GM12878 (cell line): ENCODE data around the gene PDE9A.

Experiments used
- DPF2 ChIP-seq: fragments of 450-650 bp; IDR thresholded peaks from 2 replicates; pipeline ENCODE4 v1.6.1; 2017; ENCODE audit warnings: mild to moderate bottlenecking
- EP300 ChIP-seq, 2 experiments: fragments of 150-350 bp in 1 of 2; IDR thresholded peaks; 2 replicates each; pipeline ENCODE4 v1.6.1; 2011 to 2012; ENCODE audit warnings: low read depth in 2 of 2, low read length in 2 of 2, borderline replicate concordance in 1 of 2, improper control_type of control experiment in 1 of 2, inconsistent platforms in 1 of 2; ENCODE audit not compliant: control insufficient read depth in 1 of 2
- EZH2 ChIP-seq: IDR thresholded peaks from 2 replicates; pipeline ENCODE4 v1.6.1; 2012; ENCODE audit warnings: low read depth, mild to moderate bottlenecking, control low read depth, inconsistent platforms, low read length, borderline replicate concordance; ENCODE audit not compliant: control insufficient read depth
- MYB ChIP-seq: fragments of 150-350 bp; IDR thresholded peaks from 2 replicates; pipeline ENCODE4 v1.6.1; 2014; ENCODE audit warnings: mild to moderate bottlenecking, low read depth, low read length, borderline replicate concordance
- MYC ChIP-seq: IDR thresholded peaks from 2 replicates; pipeline ENCODE4 v1.6.1; 2011; ENCODE audit warnings: mild to moderate bottlenecking, low read length, moderate library complexity, inconsistent platforms; ENCODE audit not compliant: insufficient read depth, insufficient replicate concordance, insufficient read length, severe bottlenecking
- POLR2A ChIP-seq: IDR thresholded peaks from 2 replicates; pipeline ENCODE4 v1.6.1; 2011; ENCODE audit warnings: low read depth, mild to moderate bottlenecking, low read length
- RCOR1 ChIP-seq: conservative IDR thresholded peaks from 2 replicates; pipeline ENCODE4 v1.6.1; 2012; ENCODE audit warnings: low read depth, low read length, improper control_type of control experiment
- SRF ChIP-seq, 2 experiments: IDR thresholded peaks; 2 replicates each; pipeline ENCODE4 v1.6.1; 2011; ENCODE audit warnings: low read depth in 2 of 2, low read length in 2 of 2, mild to moderate bottlenecking in 1 of 2, moderate library complexity in 1 of 2
- TF ChIP-seq, protein P1 (sequence below), 3 experiments: IDR thresholded peaks in 2 of 3; conservative IDR thresholded peaks in 1 of 3; 2 replicates each; pipeline ENCODE4 v1.5.1; 2011; ENCODE audit warnings: low read depth in 3 of 3, low read length in 3 of 3, mild to moderate bottlenecking in 3 of 3, control low read depth in 2 of 3, moderate library complexity in 2 of 3, inconsistent platforms in 1 of 3, mixed read lengths in 1 of 3; ENCODE audit not compliant: control insufficient read depth in 2 of 3, insufficient read depth in 1 of 3; ENCODE audit errors: extremely low read depth in 1 of 3
- TF ChIP-seq, protein P2 (sequence below): fragments of 150-350 bp; IDR thresholded peaks from 2 replicates; pipeline ENCODE4 v1.6.1; 2016; ENCODE audit warnings: low read depth, low read length
- TF ChIP-seq, protein P3 (sequence below): IDR thresholded peaks from 2 replicates; pipeline ENCODE4 v1.6.1; 2012; ENCODE audit warnings: mild to moderate bottlenecking, low read depth, low read length
- TF ChIP-seq, protein P4 (sequence below): IDR thresholded peaks from 2 replicates; pipeline ENCODE4 v1.6.1; 2011; ENCODE audit warnings: low read depth, low read length, improper control_type of control experiment, borderline replicate concordance

DNA sequence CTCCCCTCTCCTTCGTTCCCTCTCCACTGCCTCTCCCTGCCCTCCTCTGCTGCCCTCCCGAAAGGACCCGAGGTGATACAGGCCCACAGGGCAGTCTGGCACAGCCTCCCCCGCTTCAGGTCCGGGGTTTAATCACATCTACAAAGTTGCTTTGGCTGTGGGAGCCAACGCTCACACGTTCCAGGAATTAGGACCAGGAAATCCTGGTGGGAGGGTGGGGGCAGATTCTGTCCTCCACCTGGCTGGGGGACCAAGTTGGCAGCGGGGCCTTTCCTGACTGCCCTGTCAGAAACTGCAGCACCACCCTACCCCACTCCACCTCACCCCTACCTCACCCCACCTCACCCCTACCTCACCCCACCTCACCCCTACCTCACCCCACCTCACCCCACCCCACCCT, 130.9 kb downstream of the PDE9A start:
- TF ChIP-seq, protein P1, sequence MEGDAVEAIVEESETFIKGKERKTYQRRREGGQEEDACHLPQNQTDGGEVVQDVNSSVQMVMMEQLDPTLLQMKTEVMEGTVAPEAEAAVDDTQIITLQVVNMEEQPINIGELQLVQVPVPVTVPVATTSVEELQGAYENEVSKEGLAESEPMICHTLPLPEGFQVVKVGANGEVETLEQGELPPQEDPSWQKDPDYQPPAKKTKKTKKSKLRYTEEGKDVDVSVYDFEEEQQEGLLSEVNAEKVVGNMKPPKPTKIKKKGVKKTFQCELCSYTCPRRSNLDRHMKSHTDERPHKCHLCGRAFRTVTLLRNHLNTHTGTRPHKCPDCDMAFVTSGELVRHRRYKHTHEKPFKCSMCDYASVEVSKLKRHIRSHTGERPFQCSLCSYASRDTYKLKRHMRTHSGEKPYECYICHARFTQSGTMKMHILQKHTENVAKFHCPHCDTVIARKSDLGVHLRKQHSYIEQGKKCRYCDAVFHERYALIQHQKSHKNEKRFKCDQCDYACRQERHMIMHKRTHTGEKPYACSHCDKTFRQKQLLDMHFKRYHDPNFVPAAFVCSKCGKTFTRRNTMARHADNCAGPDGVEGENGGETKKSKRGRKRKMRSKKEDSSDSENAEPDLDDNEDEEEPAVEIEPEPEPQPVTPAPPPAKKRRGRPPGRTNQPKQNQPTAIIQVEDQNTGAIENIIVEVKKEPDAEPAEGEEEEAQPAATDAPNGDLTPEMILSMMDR (IDR thresholded peaks at IDR 0.05 in 2 of 3, conservative IDR thresholded peaks at IDR 0.05 in 1 of 3; ENCODE audit: control insufficient read depth in 2 of 3, extremely low read depth in 1 of 3, insufficient read depth in 1 of 3, low read depth in 3 of 3, low read length in 3 of 3) = no peak
- TF ChIP-seq MYC (no peak), DPF2 (no peak), EP300 (IDR thresholded peaks at IDR 0.05; ENCODE audit: borderline replicate concordance in 1 of 2, control insufficient read depth in 1 of 2, low read depth in 2 of 2, low read length in 2 of 2) (no peak), EZH2 (no peak), SRF (IDR thresholded peaks at IDR 0.05; ENCODE audit: low read depth in 2 of 2, low read length in 2 of 2) (no peak), RCOR1 (no peak), MYB (no peak), POLR2A (no peak)
- TF ChIP-seq, protein P2, sequence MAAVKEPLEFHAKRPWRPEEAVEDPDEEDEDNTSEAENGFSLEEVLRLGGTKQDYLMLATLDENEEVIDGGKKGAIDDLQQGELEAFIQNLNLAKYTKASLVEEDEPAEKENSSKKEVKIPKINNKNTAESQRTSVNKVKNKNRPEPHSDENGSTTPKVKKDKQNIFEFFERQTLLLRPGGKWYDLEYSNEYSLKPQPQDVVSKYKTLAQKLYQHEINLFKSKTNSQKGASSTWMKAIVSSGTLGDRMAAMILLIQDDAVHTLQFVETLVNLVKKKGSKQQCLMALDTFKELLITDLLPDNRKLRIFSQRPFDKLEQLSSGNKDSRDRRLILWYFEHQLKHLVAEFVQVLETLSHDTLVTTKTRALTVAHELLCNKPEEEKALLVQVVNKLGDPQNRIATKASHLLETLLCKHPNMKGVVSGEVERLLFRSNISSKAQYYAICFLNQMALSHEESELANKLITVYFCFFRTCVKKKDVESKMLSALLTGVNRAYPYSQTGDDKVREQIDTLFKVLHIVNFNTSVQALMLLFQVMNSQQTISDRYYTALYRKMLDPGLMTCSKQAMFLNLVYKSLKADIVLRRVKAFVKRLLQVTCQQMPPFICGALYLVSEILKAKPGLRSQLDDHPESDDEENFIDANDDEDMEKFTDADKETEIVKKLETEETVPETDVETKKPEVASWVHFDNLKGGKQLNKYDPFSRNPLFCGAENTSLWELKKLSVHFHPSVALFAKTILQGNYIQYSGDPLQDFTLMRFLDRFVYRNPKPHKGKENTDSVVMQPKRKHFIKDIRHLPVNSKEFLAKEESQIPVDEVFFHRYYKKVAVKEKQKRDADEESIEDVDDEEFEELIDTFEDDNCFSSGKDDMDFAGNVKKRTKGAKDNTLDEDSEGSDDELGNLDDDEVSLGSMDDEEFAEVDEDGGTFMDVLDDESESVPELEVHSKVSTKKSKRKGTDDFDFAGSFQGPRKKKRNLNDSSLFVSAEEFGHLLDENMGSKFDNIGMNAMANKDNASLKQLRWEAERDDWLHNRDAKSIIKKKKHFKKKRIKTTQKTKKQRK = no peak
- TF ChIP-seq, protein P3, sequence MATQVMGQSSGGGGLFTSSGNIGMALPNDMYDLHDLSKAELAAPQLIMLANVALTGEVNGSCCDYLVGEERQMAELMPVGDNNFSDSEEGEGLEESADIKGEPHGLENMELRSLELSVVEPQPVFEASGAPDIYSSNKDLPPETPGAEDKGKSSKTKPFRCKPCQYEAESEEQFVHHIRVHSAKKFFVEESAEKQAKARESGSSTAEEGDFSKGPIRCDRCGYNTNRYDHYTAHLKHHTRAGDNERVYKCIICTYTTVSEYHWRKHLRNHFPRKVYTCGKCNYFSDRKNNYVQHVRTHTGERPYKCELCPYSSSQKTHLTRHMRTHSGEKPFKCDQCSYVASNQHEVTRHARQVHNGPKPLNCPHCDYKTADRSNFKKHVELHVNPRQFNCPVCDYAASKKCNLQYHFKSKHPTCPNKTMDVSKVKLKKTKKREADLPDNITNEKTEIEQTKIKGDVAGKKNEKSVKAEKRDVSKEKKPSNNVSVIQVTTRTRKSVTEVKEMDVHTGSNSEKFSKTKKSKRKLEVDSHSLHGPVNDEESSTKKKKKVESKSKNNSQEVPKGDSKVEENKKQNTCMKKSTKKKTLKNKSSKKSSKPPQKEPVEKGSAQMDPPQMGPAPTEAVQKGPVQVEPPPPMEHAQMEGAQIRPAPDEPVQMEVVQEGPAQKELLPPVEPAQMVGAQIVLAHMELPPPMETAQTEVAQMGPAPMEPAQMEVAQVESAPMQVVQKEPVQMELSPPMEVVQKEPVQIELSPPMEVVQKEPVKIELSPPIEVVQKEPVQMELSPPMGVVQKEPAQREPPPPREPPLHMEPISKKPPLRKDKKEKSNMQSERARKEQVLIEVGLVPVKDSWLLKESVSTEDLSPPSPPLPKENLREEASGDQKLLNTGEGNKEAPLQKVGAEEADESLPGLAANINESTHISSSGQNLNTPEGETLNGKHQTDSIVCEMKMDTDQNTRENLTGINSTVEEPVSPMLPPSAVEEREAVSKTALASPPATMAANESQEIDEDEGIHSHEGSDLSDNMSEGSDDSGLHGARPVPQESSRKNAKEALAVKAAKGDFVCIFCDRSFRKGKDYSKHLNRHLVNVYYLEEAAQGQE = no peak
- TF ChIP-seq, protein P4, sequence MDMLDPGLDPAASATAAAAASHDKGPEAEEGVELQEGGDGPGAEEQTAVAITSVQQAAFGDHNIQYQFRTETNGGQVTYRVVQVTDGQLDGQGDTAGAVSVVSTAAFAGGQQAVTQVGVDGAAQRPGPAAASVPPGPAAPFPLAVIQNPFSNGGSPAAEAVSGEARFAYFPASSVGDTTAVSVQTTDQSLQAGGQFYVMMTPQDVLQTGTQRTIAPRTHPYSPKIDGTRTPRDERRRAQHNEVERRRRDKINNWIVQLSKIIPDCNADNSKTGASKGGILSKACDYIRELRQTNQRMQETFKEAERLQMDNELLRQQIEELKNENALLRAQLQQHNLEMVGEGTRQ = no peak
